ENCODE results near the gene ATG4B. TPM values are rescaled to one million over a fixed set of nuclear protein-coding genes. Genes with fewer than 3 reads are reported as not detected.
A peak's percentile ranks its signal among the peaks of the same experiment; 100 is the strongest.

Gene ATG4B
- total and polyA plus RNA-seq, 9 of the 15 experiments (the other 6 are each of a cell fraction or from before 2014, with no cell fraction given): 5.9 to 58.8 (median 35.6) TPM

- Histone ChIP-seq H3K4me2 (ENCODE audit: insufficient read depth, low read length) (peak overlapping the region; percentile 89), H3K4me1 (replicated peaks in 1 of 2; ENCODE audit: control insufficient read depth in 2 of 2, insufficient read depth in 2 of 2, low read length in 2 of 2) (peaks cover 7 to 20% of the 10 kb centered on the region in 2 experiments; a peak in 3 of 5 replicates), H3K79me2 (ENCODE audit: control insufficient read depth, insufficient read depth, low read length) (peaks cover 82% of the 10 kb centered on the region), H3K27me3 (ENCODE audit: control insufficient read depth in 2 of 2, insufficient read depth in 2 of 2, low read length in 2 of 2) (no peaks in the 10 kb centered on the region), H3K9me3 (replicated peaks; ENCODE audit: control insufficient read depth, insufficient read depth, low read depth, low read length) (no peaks in the 10 kb centered on the region; the same call in 1 of the 2 replicates), H3K36me3 (ENCODE audit: control insufficient read depth, insufficient read depth, low read length) (peaks cover 53% of the 10 kb centered on the region; the same call in 2 of the 3 replicates), H3K9ac (ENCODE audit: insufficient read depth in 1 of 2, low read depth in 2 of 2, low read length in 2 of 2) (peak overlapping the region; percentile 81 to 100), H2AFZ (ENCODE audit: low read depth, low read length) (peak overlapping the region; percentile 74; the same call in 1 of the 2 replicates), H3K4me3 (peak overlapping the region; percentile 87), H3K27ac (ENCODE audit: extremely low read depth, low read depth, low read length) (peak overlapping the region; percentile 100), H3K9me1 (ENCODE audit: control insufficient read depth, insufficient read depth, low read length) (no peaks in the 10 kb centered on the region), H4K20me1 (replicated peaks; ENCODE audit: control insufficient read depth, insufficient read depth, low read length) (no peaks in the 10 kb centered on the region)
- in situ Hi-C loops (cut with MboI): no loop called here
- intact Hi-C loops (cut with micrococcal nuclease): no loop called here
- FAIRE-seq (peak; percentile 26), ATAC-seq (peak; percentile 59), DNase-seq (ENCODE audit: extremely low read depth in 1 of 4, low spot score in 3 of 4) (peak; percentile 42 to 70 (median 58))
- BruUV-seq (replicated peaks): no TSS peak
- ChIA-PET CTCF (ENCODE audit: low intra/inter-chr PET ratio) (no interaction called here), POLR2A (interaction anchor here (1.1 to 2.1 kb wide), 3 partner anchors 11 to 23 kb away, joined by 3 to 14 read pairs (median 3); no protein-coding TSS in a partner anchor)
- WGBS (ENCODE audit: insufficient coverage, low coverage, missing lambda C conversion rate): 0% methylated on average over 29 of the region's 97 CpGs
- TF ChIP-seq NKRF (IDR thresholded peaks at IDR 0.05; ENCODE audit: borderline replicate concordance) (peak; percentile 66; the same call in 1 of the 2 replicates), ELF4 (CRISPR knock-in tag; IDR thresholded peaks at IDR 0.05) (no peak), REST (IDR thresholded peaks at IDR 0.05; ENCODE audit: borderline replicate concordance) (0 out of 2 replicates have a peak, but pooled peaks have one; percentile 13), REST (CRISPR knock-in tag; IDR thresholded peaks at IDR 0.05; ENCODE audit: low read depth) (no peak), ZFP30 (CRISPR knock-in tag; IDR thresholded peaks at IDR 0.05; ENCODE audit: borderline replicate concordance) (no peak), E2F6 (IDR thresholded peaks at IDR 0.05; ENCODE audit: borderline replicate concordance in 1 of 2, extremely low read depth in 1 of 2, insufficient read depth in 1 of 2, insufficient read length in 1 of 2, low read depth in 1 of 2, low read length in 1 of 2, poor library complexity in 1 of 2, severe bottlenecking in 1 of 2) (peak in 1 of 2 experiments; percentile 10), KAT7 (CRISPR knock-in tag; IDR thresholded peaks at IDR 0.05; ENCODE audit: borderline replicate concordance) (no peak), ZBED1 (IDR thresholded peaks at IDR 0.05) (no peak)
Measured at GRCh38 chr2:241636182-241637017, 1.1 kb upstream of the ATG4B start.
